B cell (primary cell): ENCODE measurements around the gene NACC1. TPM values are rescaled to one million over a fixed set of nuclear protein-coding genes. Genes with fewer than 3 reads are reported as not detected.

ENCODE experiments used
- ATAC-seq: fragments of 200-7000 bp; cut with Tn5 transposase; one replicate; pipeline ENCODE4 v1.10.0; 2021; ENCODE audit warnings: low read depth, mild to moderate bottlenecking, moderate number of reproducible peaks, moderate library complexity
- CTCF ChIA-PET: fragments of 350-600 bp; sonication (Branson Sonifier 250); formaldehyde crosslinking; loops from one replicate; lab custom pipeline; 2021; ENCODE audit warnings: antibody characterized with exemption, inconsistent platforms; lab: Charles Lee
- POLR2A ChIA-PET: fragments of 350-600 bp; sonication (Branson Sonifier 250); formaldehyde crosslinking; loops from one replicate; lab custom pipeline; 2021; ENCODE audit warnings: antibody characterized with exemption; lab: Charles Lee
- DNase-seq: peaks from one replicate; pipeline ENCODE4 v3.0.0; 2013
- H2AFZ ChIP-seq: 2 replicates; pipeline ENCODE4 v1.6.1; 2012; ENCODE audit warnings: mild to moderate bottlenecking, low read depth, low read length; ENCODE audit not compliant: insufficient read depth, poor library complexity, severe bottlenecking
- H3K27ac ChIP-seq, 2 donors: 1 replicate in 1 of 2; 2 replicates in 1 of 2; pipeline ENCODE4 v1.5.1; 2012 to 2013; ENCODE audit warnings: low read length in 2 of 2, mild to moderate bottlenecking in 2 of 2, moderate library complexity in 1 of 2
- H3K27me3 ChIP-seq, 4 experiments: fragments of 200-600 bp in 1 of 4; sonication (generic) in 1 of 4; replicated peaks in 1 of 4; 1 replicate in 2 of 4; 2 replicates in 2 of 4; pipeline versions ENCODE4 v1.6.1 to v1.7.0; 2013 to 2016; ENCODE audit warnings: low read length in 3 of 4, mild to moderate bottlenecking in 2 of 4, mixed read lengths in 1 of 4, moderate library complexity in 1 of 4; ENCODE audit not compliant: insufficient read depth in 4 of 4, control insufficient read depth in 3 of 4; ENCODE audit errors: control extremely low read depth in 1 of 4
- H3K36me3 ChIP-seq, 2 experiments: replicated peaks in 1 of 2; 1 replicate in 1 of 2; 2 replicates in 1 of 2; pipeline versions ENCODE4 v1.6.1 to v1.7.1; 2013; ENCODE audit warnings: low read length in 1 of 2; ENCODE audit not compliant: insufficient read depth in 2 of 2, control insufficient read depth in 1 of 2; ENCODE audit errors: control extremely low read depth in 1 of 2, extremely low read depth in 1 of 2
- H3K4me1 ChIP-seq, 2 donors: fragments of 200-600 bp in 1 of 2; sonication (generic) in 1 of 2; 1 replicate in 1 of 2; 2 replicates in 1 of 2; pipeline versions ENCODE4 v1.5.1 to v1.6.1; 2013 to 2017; ENCODE audit warnings: low read length in 2 of 2; ENCODE audit not compliant: control insufficient read depth in 2 of 2, insufficient read depth in 2 of 2
- H3K4me2 ChIP-seq: replicated peaks from 2 replicates; pipeline ENCODE3; 2012; ENCODE audit warnings: mild to moderate bottlenecking, low read depth, low read length; ENCODE audit not compliant: poor library complexity, severe bottlenecking
- H3K4me3 ChIP-seq, 5 experiments: fragments of 200-600 bp in 1 of 5; sonication (generic) in 1 of 5; 1 replicate in 3 of 5; 2 replicates in 2 of 5; pipeline versions ENCODE4 v1.5.1 to v1.7.0; 2011 to 2016; ENCODE audit warnings: low read length in 4 of 5, mild to moderate bottlenecking in 4 of 5, low read depth in 2 of 5, control low read depth in 1 of 5, moderate library complexity in 1 of 5; ENCODE audit not compliant: insufficient read depth in 1 of 5; ENCODE audit errors: control extremely low read depth in 1 of 5, extremely low read depth in 1 of 5
- H3K79me2 ChIP-seq: fragments of 200-600 bp; sonication (generic); one replicate; pipeline ENCODE4 v1.6.0; 2016; ENCODE audit warnings: low read length; ENCODE audit not compliant: control insufficient read depth, insufficient read depth
- H3K9ac ChIP-seq: fragments of 200-600 bp; sonication (generic); 2 replicates; pipeline ENCODE4 v1.6.1; 2017; ENCODE audit warnings: mild to moderate bottlenecking, low read length, moderate library complexity
- H3K9me3 ChIP-seq, 3 donors: one replicate each; pipeline versions ENCODE4 v1.6.1 to v1.7.1; 2013; ENCODE audit warnings: low read length in 2 of 3; ENCODE audit not compliant: control insufficient read depth in 2 of 3, insufficient read depth in 1 of 3; ENCODE audit errors: control extremely low read depth in 1 of 3
- H4K20me1 ChIP-seq: 2 replicates; pipeline ENCODE4 v1.6.0; 2012; ENCODE audit warnings: mild to moderate bottlenecking, low read length; ENCODE audit not compliant: insufficient read depth, control insufficient read depth, poor library complexity, severe bottlenecking
- H3K27ac Mint-ChIP-seq: one replicate; pipeline ENCODE4 v1.8.0; 2021; ENCODE audit warnings: mixed read lengths
- H3K27me3 Mint-ChIP-seq: one replicate; pipeline ENCODE4 v1.8.0; 2021; ENCODE audit warnings: mixed read lengths
- H3K4me1 Mint-ChIP-seq: one replicate; pipeline ENCODE4 v1.8.0; 2021; ENCODE audit warnings: mixed read lengths
- H3K4me3 Mint-ChIP-seq: one replicate; pipeline ENCODE4 v1.8.0; 2021; ENCODE audit warnings: mixed read lengths
- H3K9me3 Mint-ChIP-seq: one replicate; pipeline ENCODE4 v1.8.0; 2022; ENCODE audit warnings: mixed read lengths; ENCODE audit not compliant: insufficient read depth
- CTCF ChIP-seq: fragments of 200-600 bp; IDR thresholded peaks from one replicate; pipeline ENCODE4 v1.8.0; 2022; ENCODE audit warnings: antibody characterized with exemption, mild to moderate bottlenecking
- EZH2 ChIP-seq: IDR thresholded peaks from 2 replicates; pipeline ENCODE4 v1.6.1; 2012; ENCODE audit warnings: borderline replicate concordance, low read depth, mild to moderate bottlenecking, moderate library complexity, low read length; ENCODE audit not compliant: insufficient read depth, poor library complexity, severe bottlenecking
- WGBS: methylation state at CpG from one replicate; pipeline ENCODE4 v1.1.5; 2013; ENCODE audit warnings: missing lambda C conversion rate; ENCODE audit not compliant: insufficient coverage; 5-methylcytosine and 5-hydroxymethylcytosine counted together
- intact Hi-C: fragments of 100-400 bp; cut with micrococcal nuclease; formaldehyde crosslinking; loops from one replicate; pipeline ENCODE4 v1.10.0; 2022
- polyA plus RNA-seq: library from polyadenylated mRNA; depleted of rRNA; stranded (reverse); fragments of >200 nt; gene quantifications from 2 replicates; pipeline ENCODE4 v1.2.3, GENCODE V29; 2012
- total RNA-seq, 2 donors: library from RNA; stranded (reverse); fragments of 120-200 nt in 1 of 2; gene quantifications; 1 replicate in 1 of 2; 2 replicates in 1 of 2; pipeline versions ENCODE4 v1.2.3 to v1.2.4, GENCODE V29; 2013 to 2022

The NACC1 gene
- total and polyA plus RNA-seq, 2 donors (not counting 1 experiment from before 2014, with no cell fraction given): 25.9 to 27.5 TPM

- Histone ChIP-seq H3K27ac (peak overlapping the region; percentile 83 to 100), H3K9me3 (peaks cover 0 to 4% (median 0%) of the 10 kb centered on the region in 3 donors), H3K4me1 (peaks cover 40 to 72% of the 10 kb centered on the region in 2 donors), H2AFZ (no peak overlapping the region), H3K36me3 (peaks cover 3 to 29% of the 10 kb centered on the region in 2 experiments), H3K4me2 (peak overlapping the region; percentile 99), H3K79me2 (peaks cover 59% of the 10 kb centered on the region), H3K4me3 (peak overlapping the region; percentile 92 to 98 (median 96)), H3K27me3 (no peaks in the 10 kb centered on the region), H4K20me1 (peaks cover 34% of the 10 kb centered on the region), H3K9ac (peak overlapping the region; percentile 84)
- no peak for ATAC-seq
- Mint-ChIP-seq H3K27me3 (no peaks in the 10 kb centered on the region), H3K4me3 (peak overlapping the region; percentile 97), H3K9me3 (no peaks in the 10 kb centered on the region), H3K4me1 (peaks cover 71% of the 10 kb centered on the region), H3K27ac (peak overlapping the region; percentile 100)
- WGBS: 19% methylated on average over 12 of the region's 18 CpGs
- TF ChIP-seq CTCF: peak; percentile 46
- TF ChIP-seq EZH2: no peak
- ChIA-PET CTCF (interaction anchor here (0.6 to 2.8 kb wide), 16 partner anchors 15 to 565 kb away, joined by 3 to 14 read pairs (median 4); partner anchors contain the start of gene NACC1), POLR2A (interaction anchor here (0.6 to 3.5 kb wide), 12 partner anchors 15 to 758 kb away, joined by 3 to 21 read pairs (median 6); partner anchors contain the start of genes IER2, NACC1, STX10 and TRMT1)
- DNase-seq: peak; percentile 54
- intact Hi-C loops: loop anchor here (5.0 kb wide), 5 partner anchors 161 to 1281 kb away; partner anchors contain the start of genes ADGRE5 and RFX1
These were observed 17.0 kb upstream of the NACC1 start for GRCh38 chr19:13100841-13101589.
